ENCODE results near the gene SDF4. TPM values are rescaled to one million over a fixed set of nuclear protein-coding genes. Genes with fewer than 3 reads are reported as not detected.

SDF4 gene
- total RNA-seq, 1 donor from 2014 or later: 54.2 TPM

DNA sequence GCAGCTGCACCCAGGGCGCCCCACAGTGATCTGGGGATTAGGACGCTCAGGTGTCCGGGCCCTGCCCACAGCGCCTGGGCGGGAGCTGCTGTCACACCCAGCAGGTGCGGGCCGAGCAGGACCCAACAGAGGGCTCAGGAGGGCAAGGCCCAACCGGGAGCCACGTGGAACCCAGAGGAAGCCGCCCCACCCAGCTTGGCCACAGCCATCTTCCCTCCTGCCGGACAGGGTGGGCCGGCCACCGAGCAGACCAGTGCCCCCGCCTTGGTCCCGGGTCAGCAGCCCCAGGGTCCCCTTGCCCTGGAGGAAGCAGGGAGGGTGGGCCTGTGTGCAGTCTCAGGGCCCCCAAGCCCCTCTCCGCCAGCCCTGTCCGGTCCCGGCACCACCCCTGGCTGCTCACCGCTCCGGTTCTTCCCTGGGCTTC is 64.4 kb downstream of the SDF4 start:
- DNase-seq (ENCODE audit: low spot score): no peak

Other genes with a start within 250 kb of the SDF4 start
- 0.96 TPM for gene PERM1, start 249.9 kb downstream of the SDF4 start, total RNA-seq (ENCODE audit: insufficient read depth, low replicate concordance)
- gene HES4, start 231.9 kb downstream of the SDF4 start, total RNA-seq (ENCODE audit: insufficient read depth, low replicate concordance): 40.2 TPM
- 54.9 TPM for gene ISG15, start 218.5 kb downstream of the SDF4 start, total RNA-seq (ENCODE audit: insufficient read depth, low replicate concordance)
- gene AGRN, start 211.9 kb downstream of the SDF4 start, total RNA-seq (ENCODE audit: insufficient read depth, low replicate concordance): 68.4 TPM
- 1.9 TPM for gene RNF223, start 157.7 kb downstream of the SDF4 start, total RNA-seq (ENCODE audit: insufficient read depth, low replicate concordance)
- 7.7 TPM for gene C1orf159, start 115.9 kb downstream of the SDF4 start, total RNA-seq (ENCODE audit: insufficient read depth, low replicate concordance)
- gene TTLL10, start 58.1 kb downstream of the SDF4 start, total RNA-seq (ENCODE audit: insufficient read depth, low replicate concordance): not detected
- not detected for gene TNFRSF18, start 25.4 kb downstream of the SDF4 start, total RNA-seq (ENCODE audit: insufficient read depth, low replicate concordance)
- not detected for gene TNFRSF4, start 17.8 kb downstream of the SDF4 start, total RNA-seq (ENCODE audit: insufficient read depth, low replicate concordance)
- gene B3GALT6, start 236 bp upstream of the SDF4 start, total RNA-seq (ENCODE audit: insufficient read depth, low replicate concordance): 15.4 TPM
- gene C1QTNF12, start 14.7 kb upstream of the SDF4 start, total RNA-seq (ENCODE audit: insufficient read depth, low replicate concordance): not detected
- gene UBE2J2, start 41.9 kb upstream of the SDF4 start, total RNA-seq (ENCODE audit: insufficient read depth, low replicate concordance): 22.9 TPM
- gene SCNN1D, start 48.4 kb upstream of the SDF4 start, total RNA-seq (ENCODE audit: insufficient read depth, low replicate concordance): 0.72 TPM
- 49.6 TPM for gene ACAP3, start 75.9 kb upstream of the SDF4 start, total RNA-seq (ENCODE audit: insufficient read depth, low replicate concordance)
- 4.6 TPM for gene PUSL1, start 76.6 kb upstream of the SDF4 start, total RNA-seq (ENCODE audit: insufficient read depth, low replicate concordance)
- gene INTS11, start 92.7 kb upstream of the SDF4 start, total RNA-seq (ENCODE audit: insufficient read depth, low replicate concordance): 42.4 TPM
- gene CPTP, start 92.8 kb upstream of the SDF4 start, total RNA-seq (ENCODE audit: insufficient read depth, low replicate concordance): 3.4 TPM
- gene TAS1R3, start 99.3 kb upstream of the SDF4 start, total RNA-seq (ENCODE audit: insufficient read depth, low replicate concordance): 0.24 TPM
- gene DVL1, start 117.4 kb upstream of the SDF4 start, total RNA-seq (ENCODE audit: insufficient read depth, low replicate concordance): 72.9 TPM
- gene MXRA8, start 126.6 kb upstream of the SDF4 start, total RNA-seq (ENCODE audit: insufficient read depth, low replicate concordance): 196 TPM
- 46.9 TPM for gene AURKAIP1, start 143.2 kb upstream of the SDF4 start, total RNA-seq (ENCODE audit: insufficient read depth, low replicate concordance)
- 106 TPM for gene CCNL2, start 167.3 kb upstream of the SDF4 start, total RNA-seq (ENCODE audit: insufficient read depth, low replicate concordance)
- gene MRPL20, start 175.3 kb upstream of the SDF4 start, total RNA-seq (ENCODE audit: insufficient read depth, low replicate concordance): 68.4 TPM
- gene ANKRD65, start 189.3 kb upstream of the SDF4 start, total RNA-seq (ENCODE audit: insufficient read depth, low replicate concordance): 1.7 TPM
- 58.7 TPM for gene VWA1, start 203.7 kb upstream of the SDF4 start, total RNA-seq (ENCODE audit: insufficient read depth, low replicate concordance)
- 1.2 TPM for gene ATAD3C, start 217.7 kb upstream of the SDF4 start, total RNA-seq (ENCODE audit: insufficient read depth, low replicate concordance)
- gene ATAD3B, start 239.8 kb upstream of the SDF4 start, total RNA-seq (ENCODE audit: insufficient read depth, low replicate concordance): 8.2 TPM